GM18858 (cell line): Measurements from ENCODE around the gene SLC50A1.
"Not testable (repeated sequence)": the region's sequence is repeated elsewhere in the genome, so short reads cannot be mapped to it uniquely, and the experiment has no call there.

ENCODE experiments used
- ATAC-seq: cut with Tn5 transposase; IDR thresholded peaks from one replicate; pipeline ENCODE4 v1.9.1; 2021; ENCODE audit not compliant: unreplicated experiment

The SLC50A1 gene

GRCh38 chr1:155134322-155134721 is 1.3 kb upstream of the SLC50A1 start:
- no peak for ATAC-seq

- no peak for ATAC-seq
Observed at GRCh38 chr1:155134880-155135414, 705 bp upstream of the SLC50A1 start.

- no peak for ATAC-seq
Observed at GRCh38 chr1:155136748-155137147, 1.1 kb downstream of the SLC50A1 start.

- ATAC-seq: no peak
Observed at GRCh38 chr1:155137154-155137949, 1.7 kb downstream of the SLC50A1 start.

GRCh38 chr1:155139895-155140629 is 4.4 kb downstream of the SLC50A1 start, which contains the start of gene DPM3:
DPM3 (minus strand) TSS chr1:155140531; CDS start chr1:155140240, 291 bp downstream.
- ATAC-seq: no peak

GRCh38 chr1:155140630-155140953 is 4.9 kb downstream of the SLC50A1 start:
- no peak for ATAC-seq

GRCh38 chr1:155141749-155142148 is 6.1 kb downstream of the SLC50A1 start:
- no peak for ATAC-seq

- no peak for ATAC-seq
Observed at GRCh38 chr1:155145491-155145890, 9.8 kb downstream of the SLC50A1 start.

GRCh38 chr1:155155996-155156643 is 20.5 kb downstream of the SLC50A1 start:
- ATAC-seq: not testable (repeated sequence)

GRCh38 chr1:155158991-155159390 is 23.3 kb downstream of the SLC50A1 start:
- no peak for ATAC-seq

- ATAC-seq: no peak
Observed at GRCh38 chr1:155160128-155160527, 24.5 kb downstream of the SLC50A1 start.

- not testable (repeated sequence) for ATAC-seq
Observed at GRCh38 chr1:155162631-155163030, 27.0 kb downstream of the SLC50A1 start.

GRCh38 chr1:155163785-155164184 is 28.1 kb downstream of the SLC50A1 start:
- not testable (repeated sequence) for ATAC-seq

GRCh38 chr1:155164625-155165024 is 29.0 kb downstream of the SLC50A1 start:
- not testable (repeated sequence) for ATAC-seq

GRCh38 chr1:155166051-155166470 is 30.4 kb downstream of the SLC50A1 start:
- ATAC-seq: no peak

GRCh38 chr1:155166471-155167165 is 31.0 kb downstream of the SLC50A1 start:
- ATAC-seq: no peak

- ATAC-seq: no peak
Observed at GRCh38 chr1:155167166-155168104, 31.8 kb downstream of the SLC50A1 start.

GRCh38 chr1:155168105-155168445 is 32.4 kb downstream of the SLC50A1 start:
- not testable (repeated sequence) for ATAC-seq

GRCh38 chr1:155168456-155169210 is 33.0 kb downstream of the SLC50A1 start:
- no peak for ATAC-seq
